NCI-H1436 (cell line): ENCODE results near the gene EIF4ENIF1.
"Not testable (repeated sequence)": the region's sequence is repeated elsewhere in the genome, so short reads cannot be mapped to it uniquely, and the experiment has no call there.

Experiments
- DNase-seq: peaks from one replicate; lab custom pipeline; 2025; lab: John Stamatoyannopoulos, UW

Gene EIF4ENIF1

GRCh38 chr22:31441652-31442051, 48.0 kb downstream of the EIF4ENIF1 start:
- DNase-seq = no peak

GRCh38 chr22:31440681-31441080, 49.0 kb downstream of the EIF4ENIF1 start:
- no peak for DNase-seq

- DNase-seq = no peak
Observed at GRCh38 chr22:31439808-31440207, 49.8 kb downstream of the EIF4ENIF1 start.

DNA sequence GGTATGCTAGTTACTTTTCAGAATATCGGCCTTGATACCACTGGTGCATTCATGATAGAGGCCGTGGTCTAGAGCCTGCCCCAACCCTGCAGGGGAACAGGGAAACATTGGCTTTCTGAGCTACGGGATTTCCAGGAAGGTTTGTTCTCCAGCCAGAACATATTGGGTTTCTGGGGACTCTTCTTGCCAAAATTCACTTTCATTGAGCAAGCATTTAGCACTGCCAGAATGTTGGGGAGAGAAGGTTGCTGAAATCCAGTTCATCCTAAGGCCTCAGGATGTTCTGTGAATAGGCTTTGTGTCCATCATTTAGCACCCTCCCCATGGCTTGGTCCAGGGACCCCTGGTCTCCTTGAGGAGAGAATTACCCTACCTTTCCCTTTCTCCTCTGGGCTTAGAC, 53.5 kb downstream of the EIF4ENIF1 start:
- no peak for DNase-seq

DNA sequence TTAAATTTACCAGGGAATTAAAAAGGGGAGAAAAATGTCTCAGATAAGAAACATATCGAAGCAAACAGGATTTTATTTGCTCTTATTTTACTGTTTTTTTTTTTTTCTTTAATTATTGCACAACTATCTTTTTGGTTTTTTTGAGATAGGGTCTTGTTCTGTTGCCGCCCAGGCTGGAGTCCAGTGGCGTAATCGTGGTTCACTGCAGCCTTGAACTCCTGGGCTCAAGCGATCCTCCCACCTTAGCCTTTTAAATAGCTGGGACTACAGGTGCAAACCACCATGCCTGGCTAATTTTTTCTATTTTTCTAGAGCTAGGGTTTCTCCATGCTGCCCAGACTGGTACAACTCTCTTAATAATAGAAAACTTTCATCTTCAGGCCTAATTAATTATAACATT, 57.7 kb downstream of the EIF4ENIF1 start:
- DNase-seq = no peak

GRCh38 chr22:31425331-31426050, 64.2 kb downstream of the EIF4ENIF1 start:
- no peak for DNase-seq

- not testable (repeated sequence) for DNase-seq
Observed at GRCh38 chr22:31402350-31402749, 87.3 kb downstream of the EIF4ENIF1 start.

GRCh38 chr22:31400023-31400397, 89.6 kb downstream of the EIF4ENIF1 start:
- DNase-seq = no peak

- peak; percentile 94 for DNase-seq
Observed at GRCh38 chr22:31399211-31400022, 90.2 kb downstream of the EIF4ENIF1 start, which contains the start of gene DRG1. Gene DRG1 (plus strand): TSS chr22:31399604. CDS start chr22:31399684, 80 bp downstream.

- no peak for DNase-seq
Observed at GRCh38 chr22:31398231-31398630, 91.4 kb downstream of the EIF4ENIF1 start.

DNA sequence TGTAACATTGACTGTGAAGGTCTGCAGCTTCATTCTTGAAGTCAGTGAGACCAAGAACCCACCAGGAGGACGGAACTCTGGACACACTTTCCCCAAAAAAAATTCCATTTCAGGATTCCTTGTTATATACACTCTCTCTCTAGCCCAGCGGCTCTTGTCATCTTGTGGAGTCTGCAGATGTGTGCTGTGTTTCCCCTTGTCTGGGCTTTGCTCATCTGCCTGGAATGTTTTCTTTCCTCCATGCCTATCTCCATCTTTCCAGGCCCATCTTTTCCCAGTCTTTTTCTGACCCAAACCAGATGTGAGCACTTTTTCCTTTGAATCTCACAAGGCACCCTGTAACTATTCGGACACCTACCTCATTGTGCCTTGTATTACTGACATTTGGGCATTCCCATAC, 95.3 kb downstream of the EIF4ENIF1 start:
- DNase-seq = no peak

DNA sequence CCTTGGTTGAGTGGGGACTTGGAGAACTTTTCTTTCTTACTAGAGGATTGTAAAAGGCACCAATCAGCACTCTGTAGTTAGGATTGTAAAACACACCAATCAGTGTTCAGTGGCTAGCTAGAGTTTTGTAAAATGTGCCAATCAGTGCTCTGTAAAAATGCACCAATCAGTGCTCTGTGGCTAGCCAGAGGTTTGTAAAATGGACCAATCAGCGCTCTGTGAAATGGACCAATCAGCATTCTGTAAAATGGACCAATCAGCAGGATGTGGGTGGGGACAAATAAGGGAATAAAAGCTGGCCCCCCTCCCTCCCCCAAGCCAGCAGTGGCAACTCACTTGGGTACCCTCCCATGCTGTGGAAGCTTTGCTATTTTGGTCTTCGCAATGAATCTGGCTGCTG, 95.7 kb downstream of the EIF4ENIF1 start:
- DNase-seq = no peak
